Measurements from ENCODE around the gene CHD9NB.
"Not testable (repeated sequence)": the region's sequence is repeated elsewhere in the genome, so short reads cannot be mapped to it uniquely, and the experiment has no call there.

Gene CHD9NB

DNA sequence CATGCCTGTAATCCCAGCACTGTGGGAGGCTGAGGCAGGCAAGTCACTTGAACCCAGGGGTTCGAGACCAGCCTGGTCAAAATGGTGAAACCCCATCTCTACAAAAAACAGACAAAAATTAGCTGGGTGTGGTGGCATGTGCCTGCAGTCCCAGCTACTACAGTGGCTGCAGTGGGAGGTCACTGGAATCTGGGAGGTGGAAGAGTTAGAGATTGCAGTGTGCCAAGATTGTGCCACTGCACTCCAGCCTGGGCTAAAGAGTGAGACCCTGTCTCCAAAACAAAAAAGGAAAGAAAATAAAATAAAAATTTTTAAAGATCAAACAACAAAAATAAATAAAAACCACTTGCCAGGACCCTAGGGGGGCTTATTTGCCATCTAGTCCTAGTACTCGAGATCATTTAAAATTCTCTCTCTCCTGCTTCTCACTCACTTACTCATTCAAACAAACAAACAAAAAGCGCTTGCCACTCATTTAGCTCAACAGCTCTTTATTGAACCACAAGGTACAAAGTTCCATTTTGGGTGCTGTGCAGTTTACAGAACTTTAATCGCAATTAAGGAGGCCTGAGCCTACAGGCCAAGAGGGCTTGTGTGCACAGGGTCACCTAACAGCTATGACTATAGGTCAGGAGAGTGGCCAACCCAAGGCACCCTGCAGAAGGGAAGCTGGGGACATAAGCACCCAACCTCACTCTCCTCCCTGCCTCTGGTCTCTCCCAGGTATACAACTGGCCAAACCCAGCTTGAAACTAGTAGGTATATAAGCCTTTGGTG lies 4.4 kb downstream of the CHD9NB start:
- TF ChIP-seq, protein P1, sequence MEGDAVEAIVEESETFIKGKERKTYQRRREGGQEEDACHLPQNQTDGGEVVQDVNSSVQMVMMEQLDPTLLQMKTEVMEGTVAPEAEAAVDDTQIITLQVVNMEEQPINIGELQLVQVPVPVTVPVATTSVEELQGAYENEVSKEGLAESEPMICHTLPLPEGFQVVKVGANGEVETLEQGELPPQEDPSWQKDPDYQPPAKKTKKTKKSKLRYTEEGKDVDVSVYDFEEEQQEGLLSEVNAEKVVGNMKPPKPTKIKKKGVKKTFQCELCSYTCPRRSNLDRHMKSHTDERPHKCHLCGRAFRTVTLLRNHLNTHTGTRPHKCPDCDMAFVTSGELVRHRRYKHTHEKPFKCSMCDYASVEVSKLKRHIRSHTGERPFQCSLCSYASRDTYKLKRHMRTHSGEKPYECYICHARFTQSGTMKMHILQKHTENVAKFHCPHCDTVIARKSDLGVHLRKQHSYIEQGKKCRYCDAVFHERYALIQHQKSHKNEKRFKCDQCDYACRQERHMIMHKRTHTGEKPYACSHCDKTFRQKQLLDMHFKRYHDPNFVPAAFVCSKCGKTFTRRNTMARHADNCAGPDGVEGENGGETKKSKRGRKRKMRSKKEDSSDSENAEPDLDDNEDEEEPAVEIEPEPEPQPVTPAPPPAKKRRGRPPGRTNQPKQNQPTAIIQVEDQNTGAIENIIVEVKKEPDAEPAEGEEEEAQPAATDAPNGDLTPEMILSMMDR (IDR thresholded peaks at IDR 0.05; ENCODE audit: control insufficient read depth, extremely low read depth, insufficient read depth), result no peak
- no peak overlapping the region for H3K4me3 ChIP-seq (ENCODE audit: low read depth, low read length)
- DNase-seq (ENCODE audit: low read depth), result no peak

- not testable (repeated sequence) for DNase-seq (ENCODE audit: low read depth); H3K4me3 ChIP-seq (ENCODE audit: low read depth, low read length)
Observed at GRCh38 chr16:53047515-53047914, 5.2 kb downstream of the CHD9NB start.

DNA sequence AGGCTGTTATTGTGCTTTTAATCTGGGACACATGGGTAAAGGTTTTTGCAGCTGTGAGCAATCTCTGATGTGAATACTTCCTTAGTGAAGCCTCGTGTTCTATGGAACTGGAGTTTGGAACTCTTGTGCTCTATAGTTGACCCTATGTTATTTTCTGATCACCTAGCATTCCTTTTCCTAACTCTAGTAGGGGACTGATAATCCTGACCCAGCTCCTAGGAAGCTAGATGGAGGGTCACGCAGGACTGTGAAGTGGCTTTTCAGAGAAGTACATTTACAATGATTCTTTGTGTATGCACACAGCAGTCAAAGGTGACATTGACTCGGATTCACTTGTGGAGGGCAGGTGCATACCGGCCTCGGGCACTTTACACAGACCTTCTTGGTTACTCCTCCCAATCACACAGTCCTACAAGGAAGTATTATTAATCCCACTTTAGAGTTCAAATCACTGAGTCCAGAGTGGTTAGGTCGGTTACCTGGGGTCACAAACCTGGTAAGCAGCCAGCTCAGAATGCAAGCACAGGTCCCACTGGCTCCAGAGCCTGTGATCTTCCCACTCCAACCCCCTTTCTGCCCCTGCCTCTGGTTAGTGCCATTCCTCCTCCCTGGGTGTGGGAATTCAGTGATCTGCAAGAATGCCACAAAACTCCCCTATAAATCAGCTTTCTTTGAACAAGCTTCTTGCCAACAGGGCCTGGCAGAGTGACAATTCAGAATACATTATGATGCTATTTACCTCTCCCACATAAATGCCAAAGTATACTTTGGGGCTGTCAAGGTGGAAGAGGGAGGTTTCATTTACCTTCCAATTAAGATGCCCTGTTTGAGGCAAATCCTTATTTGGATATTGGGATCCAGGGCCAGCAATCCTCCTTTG lies 7.1 kb downstream of the CHD9NB start:
- peak; percentile 99 for DNase-seq (ENCODE audit: low read depth)
- no peak overlapping the region for H3K4me3 ChIP-seq (ENCODE audit: low read depth, low read length)
- TF ChIP-seq, protein P1 (IDR thresholded peaks at IDR 0.05; ENCODE audit: control insufficient read depth, extremely low read depth, insufficient read depth), result no peak

- no peak overlapping the region for H3K4me3 ChIP-seq (ENCODE audit: low read depth, low read length)
- TF ChIP-seq, protein P1 (IDR thresholded peaks at IDR 0.05; ENCODE audit: control insufficient read depth, extremely low read depth, insufficient read depth), result no peak
Observed at GRCh38 chr16:53043986-53044601, 8.6 kb downstream of the CHD9NB start.

DNA sequence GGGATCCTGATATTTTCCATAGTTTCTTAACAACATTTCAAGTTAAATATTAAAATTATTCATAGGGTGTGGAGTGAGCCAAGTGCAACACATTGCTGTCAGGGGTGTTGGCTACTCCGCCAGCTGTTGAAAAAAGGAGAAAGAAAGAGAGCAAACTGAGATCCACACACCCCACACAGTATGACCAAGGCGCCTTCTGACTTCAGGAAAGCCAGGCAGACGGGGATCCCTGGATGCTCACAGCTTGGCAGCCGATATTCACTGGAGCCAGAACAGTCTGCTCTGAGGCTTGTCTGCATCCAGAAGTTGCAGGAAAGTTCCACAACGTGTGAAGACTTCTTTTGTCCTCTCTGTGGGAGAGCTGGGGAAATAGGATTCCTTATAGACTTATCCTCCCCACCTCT lies 9.3 kb downstream of the CHD9NB start:
- H3K4me3 ChIP-seq (ENCODE audit: low read depth, low read length), result no peak overlapping the region
- TF ChIP-seq, protein P1 (IDR thresholded peaks at IDR 0.05; ENCODE audit: control insufficient read depth, extremely low read depth, insufficient read depth), result no peak

More at GRCh38 chr16:53043986-53044601, 8.6 kb downstream of the CHD9NB start:
- no peak for DNase-seq (ENCODE audit: low read depth)

DNA sequence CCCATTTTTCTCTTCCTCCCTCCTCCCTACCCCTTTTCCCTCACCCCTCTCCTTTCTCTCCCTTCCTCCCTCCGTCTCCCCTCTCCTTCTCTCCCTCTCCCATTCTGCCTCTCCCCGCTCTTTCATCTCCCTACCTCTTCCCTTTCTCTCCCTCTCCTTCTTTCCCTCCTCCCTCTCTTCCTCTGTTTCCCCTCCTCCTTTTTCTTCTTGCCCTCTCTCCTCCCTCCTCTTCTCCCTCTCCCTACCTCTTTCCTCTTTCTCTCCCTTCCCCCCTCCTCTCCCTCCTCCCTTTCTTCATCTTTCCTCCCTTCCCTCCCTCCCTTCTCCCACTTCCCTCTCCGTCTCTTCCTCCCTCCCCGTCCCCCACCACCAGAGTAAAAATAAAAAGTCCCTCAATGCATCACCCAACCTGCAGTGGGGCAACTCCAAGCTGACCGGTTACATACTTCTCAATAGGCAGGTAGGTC lies 10.4 kb downstream of the CHD9NB start:
- no peak for DNase-seq (ENCODE audit: low read depth)
- H3K4me3 ChIP-seq (ENCODE audit: low read depth, low read length), result no peak overlapping the region
- TF ChIP-seq, protein P1 (IDR thresholded peaks at IDR 0.05; ENCODE audit: control insufficient read depth, extremely low read depth, insufficient read depth), result no peak

More for the DNA sequence above, 9.3 kb downstream of the CHD9NB start:
- DNase-seq (ENCODE audit: low read depth), result no peak

All from LNCaP clone FGC (cell line).